Measurements from ENCODE around the gene ATP8B4.

ATP8B4 gene

DNA sequence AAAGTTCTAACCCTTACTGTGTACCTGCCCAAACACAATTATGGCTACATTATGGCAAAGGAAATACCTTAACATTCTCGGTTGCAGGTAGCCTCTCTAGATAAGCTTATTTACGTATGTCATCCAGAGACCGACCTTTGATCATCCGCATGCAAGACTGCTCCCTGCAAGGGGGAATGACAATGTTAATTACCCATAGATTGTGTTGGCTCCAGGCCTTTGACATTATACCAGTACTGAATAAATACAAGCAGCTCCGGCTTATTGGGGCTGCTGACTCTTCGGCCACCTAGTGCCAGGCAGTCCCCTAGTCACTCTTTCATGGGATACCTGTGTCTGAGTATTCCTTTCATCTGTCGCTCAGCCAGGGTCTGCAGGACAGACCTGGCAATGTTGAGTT, 274.6 kb downstream of the ATP8B4 start:
- Mint-ChIP-seq H3K36me3 (peaks cover 3% of the 10 kb centered on the region), H3K4me3 (no peak overlapping the region), H3K4me1 (no peaks in the 10 kb centered on the region), H3K27me3 (peaks cover 9% of the 10 kb centered on the region), H3K9me3 (peaks cover 7% of the 10 kb centered on the region), H3K27ac (no peak overlapping the region)

GRCh38 chr15:49843725-49844124, 275.3 kb downstream of the ATP8B4 start:
- no peak overlapping the region for H3K27ac Mint-ChIP-seq
- peaks cover 7% of the 10 kb centered on the region for H3K9me3 Mint-ChIP-seq
- peaks cover 3% of the 10 kb centered on the region for H3K36me3 Mint-ChIP-seq
- no peak overlapping the region for H3K4me3 Mint-ChIP-seq
- H3K4me1 Mint-ChIP-seq, result no peaks in the 10 kb centered on the region
- peaks cover 9% of the 10 kb centered on the region for H3K27me3 Mint-ChIP-seq

GRCh38 chr15:49842031-49842730, 276.9 kb downstream of the ATP8B4 start:
- peaks cover 12% of the 10 kb centered on the region for H3K9me3 Mint-ChIP-seq

GRCh38 chr15:49832511-49832910, 286.5 kb downstream of the ATP8B4 start:
- peaks cover 1% of the 10 kb centered on the region for H3K36me3 Mint-ChIP-seq
- no peaks in the 10 kb centered on the region for H3K27me3 Mint-ChIP-seq
- peaks cover 4% of the 10 kb centered on the region for H3K9me3 Mint-ChIP-seq
- no peak overlapping the region for H3K4me3 Mint-ChIP-seq
- H3K27ac Mint-ChIP-seq, result no peak overlapping the region
- no peaks in the 10 kb centered on the region for H3K4me1 Mint-ChIP-seq

More at GRCh38 chr15:49842031-49842730, 276.9 kb downstream of the ATP8B4 start:
- no peaks in the 10 kb centered on the region for H3K4me1 Mint-ChIP-seq
- no peak overlapping the region for H3K4me3 Mint-ChIP-seq
- peaks cover 3% of the 10 kb centered on the region for H3K36me3 Mint-ChIP-seq
- H3K27ac Mint-ChIP-seq, result no peak overlapping the region
- H3K27me3 Mint-ChIP-seq, result peaks cover 7% of the 10 kb centered on the region

GRCh38 chr15:49831206-49831965, 287.6 kb downstream of the ATP8B4 start:
- Mint-ChIP-seq H3K27ac (no peak overlapping the region), H3K9me3 (peaks cover 8% of the 10 kb centered on the region), H3K27me3 (no peaks in the 10 kb centered on the region), H3K4me1 (no peaks in the 10 kb centered on the region), H3K4me3 (no peak overlapping the region), H3K36me3 (peaks cover under 1% of the 10 kb centered on the region)

- no peak overlapping the region for H3K27ac Mint-ChIP-seq
- no peaks in the 10 kb centered on the region for H3K4me1 Mint-ChIP-seq
- no peaks in the 10 kb centered on the region for H3K36me3 Mint-ChIP-seq
- H3K9me3 Mint-ChIP-seq, result peaks cover 5% of the 10 kb centered on the region
- no peaks in the 10 kb centered on the region for H3K27me3 Mint-ChIP-seq
- no peak overlapping the region for H3K4me3 Mint-ChIP-seq
Measured at GRCh38 chr15:49830391-49830790, 288.6 kb downstream of the ATP8B4 start.

DNA sequence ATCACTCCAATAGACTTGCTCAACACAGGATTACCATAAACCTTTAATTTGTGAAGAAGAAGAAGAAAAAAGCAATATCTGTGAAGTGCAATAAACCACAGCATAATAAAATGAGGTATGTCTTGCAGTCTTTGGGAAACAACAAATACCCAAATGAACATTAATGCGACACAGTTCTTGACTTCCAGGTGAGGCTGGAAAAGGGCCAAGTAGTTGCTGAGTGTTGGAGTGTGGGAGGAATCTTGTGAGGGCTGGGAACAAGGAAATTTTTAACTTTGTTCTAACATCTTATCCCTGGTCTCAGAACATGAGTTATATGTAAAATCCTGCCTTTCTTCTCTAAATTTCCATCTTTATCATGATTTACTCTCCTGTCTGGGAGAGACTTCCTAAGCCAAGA, 291.7 kb downstream of the ATP8B4 start:
- Mint-ChIP-seq H3K27me3 (peaks cover under 1% of the 10 kb centered on the region), H3K4me3 (no peak overlapping the region)

DNA sequence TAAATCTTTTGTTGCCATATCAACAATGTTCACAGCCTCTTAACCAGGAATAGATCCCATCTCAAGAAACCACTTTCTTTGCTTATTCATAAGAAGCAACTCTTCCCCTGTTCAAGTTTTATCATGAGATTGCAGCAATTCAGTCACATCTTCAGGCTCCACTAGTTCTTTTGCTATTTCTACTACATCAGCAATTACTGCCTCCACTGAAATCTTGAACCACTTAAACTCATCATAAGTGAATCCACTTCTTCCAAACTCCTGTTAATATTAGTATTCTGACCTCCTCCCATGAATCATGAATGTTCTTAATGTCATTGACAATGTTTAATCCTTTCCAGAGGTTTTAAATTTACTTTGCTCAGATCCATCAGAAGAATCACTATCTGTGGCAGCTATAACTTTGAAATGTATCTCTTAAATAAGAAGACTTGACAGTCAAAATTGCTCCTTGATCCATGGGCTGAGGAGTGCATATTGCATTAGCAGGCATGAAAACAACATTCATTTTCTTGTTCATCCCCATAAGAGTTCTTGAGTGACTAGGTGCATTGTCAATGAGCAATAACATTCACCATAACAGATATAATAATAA, 292.3 kb downstream of the ATP8B4 start:
- H3K9me3 Mint-ChIP-seq, result peaks cover 5% of the 10 kb centered on the region
- H3K4me3 Mint-ChIP-seq, result no peak overlapping the region
- peaks cover 1% of the 10 kb centered on the region for H3K27me3 Mint-ChIP-seq
- H3K36me3 Mint-ChIP-seq, result no peaks in the 10 kb centered on the region
- H3K4me1 Mint-ChIP-seq, result no peaks in the 10 kb centered on the region
- no peak overlapping the region for H3K27ac Mint-ChIP-seq

More for the DNA sequence above, 291.7 kb downstream of the ATP8B4 start:
- H3K27ac Mint-ChIP-seq, result no peak overlapping the region
- H3K9me3 Mint-ChIP-seq, result peaks cover 5% of the 10 kb centered on the region
- H3K36me3 Mint-ChIP-seq, result no peaks in the 10 kb centered on the region
- no peaks in the 10 kb centered on the region for H3K4me1 Mint-ChIP-seq

GRCh38 chr15:49824775-49825099, 294.3 kb downstream of the ATP8B4 start:
- Mint-ChIP-seq H3K27ac (no peak overlapping the region), H3K4me1 (no peaks in the 10 kb centered on the region), H3K27me3 (peaks cover 1% of the 10 kb centered on the region), H3K9me3 (peaks cover 5% of the 10 kb centered on the region), H3K36me3 (no peaks in the 10 kb centered on the region), H3K4me3 (no peak overlapping the region)

- Mint-ChIP-seq H3K27ac (no peak overlapping the region), H3K4me3 (no peak overlapping the region), H3K36me3 (no peaks in the 10 kb centered on the region), H3K27me3 (peaks cover 1% of the 10 kb centered on the region), H3K9me3 (peaks cover 5% of the 10 kb centered on the region), H3K4me1 (no peaks in the 10 kb centered on the region)
Measured at GRCh38 chr15:49823987-49824774, 294.9 kb downstream of the ATP8B4 start.

DNA sequence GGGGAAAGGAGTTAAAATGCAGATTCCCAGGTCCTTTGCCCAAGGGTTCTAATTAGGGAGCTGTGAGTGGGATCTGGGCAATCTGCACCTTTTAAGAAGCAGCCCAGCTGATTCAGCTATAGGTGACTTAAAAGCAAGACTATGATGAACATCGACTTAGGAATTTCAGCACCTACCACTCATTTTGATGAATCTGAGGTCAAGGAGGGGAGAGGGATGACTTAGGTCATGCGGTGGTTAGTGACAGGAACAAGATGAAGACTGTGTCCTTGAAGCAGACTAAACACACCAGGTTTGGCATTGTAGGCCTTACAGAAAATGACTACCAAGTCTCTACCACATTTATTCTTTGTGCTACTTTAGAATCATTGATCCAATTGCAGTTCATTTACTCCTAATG, 301.9 kb downstream of the ATP8B4 start:
- peaks cover 8% of the 10 kb centered on the region for H3K27me3 Mint-ChIP-seq
- H3K36me3 Mint-ChIP-seq, result no peaks in the 10 kb centered on the region
- H3K4me3 Mint-ChIP-seq, result no peak overlapping the region
- H3K27ac Mint-ChIP-seq, result no peak overlapping the region
- H3K9me3 Mint-ChIP-seq, result no peaks in the 10 kb centered on the region
- H3K4me1 Mint-ChIP-seq, result peaks cover 6% of the 10 kb centered on the region

DNA sequence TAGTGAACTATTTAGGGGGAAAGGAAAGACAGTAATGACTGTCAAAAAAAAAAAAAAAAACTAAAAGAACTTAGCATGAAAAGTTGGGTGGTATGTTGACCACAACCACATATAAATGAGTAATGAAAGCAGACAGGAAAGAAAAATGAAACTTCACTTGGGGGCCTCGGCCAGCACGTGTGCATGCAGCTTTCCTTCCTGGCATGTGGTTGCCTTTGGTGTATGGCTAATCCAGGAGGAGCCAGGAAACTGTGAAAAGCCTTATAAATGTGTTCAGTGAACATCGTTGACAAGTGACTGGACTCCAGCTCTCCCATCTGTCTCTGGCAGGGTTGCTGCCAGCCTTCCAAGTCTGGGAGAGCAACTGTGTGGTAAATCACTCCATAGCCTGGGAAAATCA, 303.1 kb downstream of the ATP8B4 start:
- Mint-ChIP-seq H3K4me1 (peaks cover 6% of the 10 kb centered on the region), H3K27ac (no peak overlapping the region), H3K9me3 (no peaks in the 10 kb centered on the region), H3K4me3 (no peak overlapping the region), H3K36me3 (no peaks in the 10 kb centered on the region), H3K27me3 (peaks cover 8% of the 10 kb centered on the region)

DNA sequence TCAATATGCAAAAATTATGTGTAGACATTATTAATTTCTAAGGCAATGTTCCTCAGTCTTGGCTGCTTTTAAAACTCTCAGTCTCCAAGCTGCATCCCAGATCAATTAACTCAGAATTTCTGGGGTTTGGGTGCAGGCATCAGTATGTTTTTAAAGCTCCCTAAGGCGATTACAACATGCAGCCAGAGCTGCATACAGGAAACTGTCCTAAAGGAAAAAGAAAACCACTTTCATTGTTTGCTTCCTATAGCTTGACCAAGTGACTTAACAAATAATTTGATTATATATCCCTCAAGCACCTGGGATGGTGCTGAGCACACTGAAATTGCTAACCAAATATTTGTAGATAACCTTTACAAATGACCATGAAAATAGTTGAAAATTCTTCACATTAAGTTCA, 303.5 kb downstream of the ATP8B4 start:
- Mint-ChIP-seq H3K36me3 (no peaks in the 10 kb centered on the region), H3K4me1 (peaks cover 6% of the 10 kb centered on the region), H3K4me3 (no peak overlapping the region), H3K27me3 (peaks cover 8% of the 10 kb centered on the region), H3K9me3 (no peaks in the 10 kb centered on the region), H3K27ac (no peak overlapping the region)

- H3K27me3 Mint-ChIP-seq, result peaks cover 8% of the 10 kb centered on the region
- H3K27ac Mint-ChIP-seq, result no peak overlapping the region
- no peaks in the 10 kb centered on the region for H3K36me3 Mint-ChIP-seq
- H3K9me3 Mint-ChIP-seq, result no peaks in the 10 kb centered on the region
- no peak overlapping the region for H3K4me3 Mint-ChIP-seq
- H3K4me1 Mint-ChIP-seq, result peaks cover 6% of the 10 kb centered on the region
Measured at GRCh38 chr15:49814709-49815108, 304.3 kb downstream of the ATP8B4 start.

DNA sequence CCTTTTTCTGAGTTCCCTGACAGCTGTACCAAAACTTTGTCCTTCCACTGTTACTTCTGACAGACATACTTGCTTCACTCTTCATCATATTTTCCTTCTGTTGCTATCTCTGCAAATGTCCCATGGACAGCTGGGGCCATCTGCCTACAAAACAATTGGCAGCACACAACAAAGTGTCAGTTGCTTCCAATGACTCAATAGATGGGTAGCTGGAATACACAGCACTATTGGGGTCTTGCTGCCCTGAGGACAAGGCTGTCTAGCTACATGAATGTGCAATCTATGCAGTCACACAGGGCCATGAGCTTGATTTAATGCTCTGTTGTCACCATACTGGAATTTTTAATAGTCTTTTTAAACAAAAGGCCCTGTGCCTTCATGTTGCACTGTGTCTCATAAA, 305.4 kb downstream of the ATP8B4 start:
- no peak overlapping the region for H3K27ac Mint-ChIP-seq
- peaks cover 6% of the 10 kb centered on the region for H3K4me1 Mint-ChIP-seq
- H3K9me3 Mint-ChIP-seq, result no peaks in the 10 kb centered on the region
- H3K36me3 Mint-ChIP-seq, result no peaks in the 10 kb centered on the region
- no peak overlapping the region for H3K4me3 Mint-ChIP-seq
- H3K27me3 Mint-ChIP-seq, result peaks cover 12% of the 10 kb centered on the region

Measured in activated naive CD4-positive, alpha-beta T cell treated with anti-CD3 and anti-CD28 coated beads, Interleukin-2, amount 50 U/mL, for 24 hours (primary cell).